Measurements from ENCODE around the gene ARHGEF17. TPM values are rescaled to one million over a fixed set of nuclear protein-coding genes. Genes with fewer than 3 reads are reported as not detected.
A peak's percentile ranks its signal among the peaks of the same experiment; 100 is the strongest.

The ARHGEF17 gene
- polyA plus RNA-seq, 3 donors = 0.16 to 1.2 (median 0.55) TPM

GRCh38 chr11:73311394-73311869 lies 3.4 kb downstream of the ARHGEF17 start:
- no peak overlapping the region for H3K9ac ChIP-seq (ENCODE audit: insufficient read depth, low read length, poor library complexity, severe bottlenecking)
- no peaks in the 10 kb centered on the region for H3K9me3 ChIP-seq (replicated peaks in 1 of 2; ENCODE audit: control insufficient read depth in 1 of 2, insufficient read depth in 1 of 2, low read length in 2 of 2)
- H3K4me3 ChIP-seq (replicated peaks in 1 of 3; ENCODE audit: low read depth in 2 of 3, low read length in 3 of 3) = no peak overlapping the region
- H3K4me1 ChIP-seq (ENCODE audit: control insufficient read depth in 1 of 2, insufficient read depth in 2 of 2, low read length in 2 of 2) = peaks cover 36 to 50% of the 10 kb centered on the region in 2 donors
- DNase-seq = no peak
- 90% methylated on average over 18 of the region's 18 CpGs for WGBS (ENCODE audit: insufficient coverage)
- no peaks in the 10 kb centered on the region for H3K36me3 ChIP-seq (replicated peaks in 1 of 2; ENCODE audit: control insufficient read depth in 1 of 2, insufficient read depth in 2 of 2, low read length in 2 of 2)
- H3K27me3 Mint-ChIP-seq (ENCODE audit: low read depth in 3 of 3) = peaks cover 17 to 30% (median 18%) of the 10 kb centered on the region in 3 donors
- no peak overlapping the region for H3K27ac Mint-ChIP-seq
- no peaks in the 10 kb centered on the region for H3K79me2 ChIP-seq (ENCODE audit: insufficient read depth, low read length)
- no peak overlapping the region for H3K27ac ChIP-seq (ENCODE audit: low read depth in 1 of 2, low read length in 2 of 2)
- H3K4me2 ChIP-seq (replicated peaks; ENCODE audit: extremely low read depth, low read length, poor library complexity, severe bottlenecking) = no peak overlapping the region
- peaks cover 0 to 5% (median 1%) of the 10 kb centered on the region in 7 donors for H3K9me3 Mint-ChIP-seq
- TF ChIP-seq CTCF (IDR thresholded peaks at IDR 0.05) = no peak
- H4K20me1 ChIP-seq (ENCODE audit: insufficient read depth, low read length) = no peaks in the 10 kb centered on the region
- intact Hi-C loops (cut with micrococcal nuclease) = no loop called here
- H3K27me3 ChIP-seq (ENCODE audit: control insufficient read depth in 2 of 2, insufficient read depth in 2 of 2, low read length in 2 of 2) = peaks cover 0 to 15% of the 10 kb centered on the region in 2 donors
- peaks cover 33% of the 10 kb centered on the region for H3K4me1 Mint-ChIP-seq
- no peak overlapping the region for H3K4me3 Mint-ChIP-seq
- no peak overlapping the region for H2AFZ ChIP-seq (ENCODE audit: insufficient read depth, low read depth, low read length, poor library complexity, severe bottlenecking)
- H3K36me3 Mint-ChIP-seq = peaks cover 3 to 6% of the 10 kb centered on the region in 2 donors

GRCh38 chr11:73312036-73312435 lies 4.0 kb downstream of the ARHGEF17 start:
- Histone ChIP-seq H3K9ac (ENCODE audit: insufficient read depth, low read length, poor library complexity, severe bottlenecking) (no peak overlapping the region), H3K9me3 (replicated peaks in 1 of 2; ENCODE audit: control insufficient read depth in 1 of 2, insufficient read depth in 1 of 2, low read length in 2 of 2) (no peaks in the 10 kb centered on the region), H3K27ac (ENCODE audit: low read depth in 1 of 2, low read length in 2 of 2) (no peak overlapping the region)

More at GRCh38 chr11:73312036-73312435, 4.0 kb downstream of the ARHGEF17 start:
- H3K4me1 ChIP-seq (ENCODE audit: control insufficient read depth in 1 of 2, insufficient read depth in 2 of 2, low read length in 2 of 2) = peaks cover 30 to 44% of the 10 kb centered on the region in 2 donors
- H3K36me3 ChIP-seq (replicated peaks in 1 of 2; ENCODE audit: control insufficient read depth in 1 of 2, insufficient read depth in 2 of 2, low read length in 2 of 2) = no peaks in the 10 kb centered on the region
- peaks cover 0 to 15% of the 10 kb centered on the region in 2 donors for H3K27me3 ChIP-seq (ENCODE audit: control insufficient read depth in 2 of 2, insufficient read depth in 2 of 2, low read length in 2 of 2)
- Mint-ChIP-seq H3K4me3 (no peak overlapping the region), H3K36me3 (peaks cover 5 to 6% of the 10 kb centered on the region in 2 donors), H3K9me3 (peaks cover 0 to 2% (median under 1%) of the 10 kb centered on the region in 7 donors), H3K27ac (peak overlapping the region in 2 of 7 donors; percentile 37 to 63), H3K27me3 (ENCODE audit: low read depth in 3 of 3) (peaks cover 17 to 30% (median 18%) of the 10 kb centered on the region in 3 donors), H3K4me1 (peaks cover 27% of the 10 kb centered on the region)
- intact Hi-C loops (cut with micrococcal nuclease) = no loop called here
- no peak for TF ChIP-seq CTCF (IDR thresholded peaks at IDR 0.05)
- 67% methylated on average over 2 of the region's 2 CpGs for WGBS (ENCODE audit: insufficient coverage)
- H2AFZ ChIP-seq (ENCODE audit: insufficient read depth, low read depth, low read length, poor library complexity, severe bottlenecking) = no peak overlapping the region
- no peaks in the 10 kb centered on the region for H4K20me1 ChIP-seq (ENCODE audit: insufficient read depth, low read length)
- DNase-seq = no peak
- no peaks in the 10 kb centered on the region for H3K79me2 ChIP-seq (ENCODE audit: insufficient read depth, low read length)
- H3K4me2 ChIP-seq (replicated peaks; ENCODE audit: extremely low read depth, low read length, poor library complexity, severe bottlenecking) = no peak overlapping the region
- no peak overlapping the region for H3K4me3 ChIP-seq (replicated peaks in 1 of 3; ENCODE audit: low read depth in 2 of 3, low read length in 3 of 3)
